SK-N-SH (cell line): Measurements from ENCODE around the gene KRTAP5-9. TPM values are rescaled to one million over a fixed set of nuclear protein-coding genes. Genes with fewer than 3 reads are reported as not detected.
"Not testable (repeated sequence)": the region's sequence is repeated elsewhere in the genome, so short reads cannot be mapped to it uniquely, and the experiment has no call there.

Experiments
- CTCF ChIA-PET: fragments of 300-600, 350-600 bp; formaldehyde crosslinking; extraction: SDS; loops from one replicate; lab custom pipeline; 2021; lab: Yijun Ruan, JAX
- POLR2A ChIA-PET: fragments of 350-600 bp; sonication (Branson Sonifier 250); formaldehyde crosslinking; extraction: SDS; loops from one replicate; lab custom pipeline; 2020; ENCODE audit warnings: antibody characterized with exemption, inconsistent platforms; lab: Yijun Ruan, JAX
- DNase-seq: peaks from one replicate; pipeline ENCODE4 v3.0.0; 2012
- H2AFZ ChIP-seq: fragments of 200-600 bp; sonication (generic); 2 replicates; pipeline ENCODE4 v1.8.1; 2016; ENCODE audit warnings: antibody characterized with exemption, mild to moderate bottlenecking, low read depth
- H3F3A ChIP-seq: fragments of 200-600 bp; sonication (generic); replicated peaks from 2 replicates; pipeline ENCODE3; 2016; ENCODE audit warnings: antibody characterized with exemption, mild to moderate bottlenecking; ENCODE audit not compliant: insufficient read depth
- H3K27ac ChIP-seq, 2 experiments: fragments of 200-500 bp in 1 of 2; fragments of 200-600 bp in 1 of 2; sonication (Bioruptor generic) in 1 of 2; sonication (generic), shearing (Covaris generic) in 1 of 2; 2 replicates each; pipeline versions ENCODE4 v1.5.1 to v1.6.1; 2014 to 2016; ENCODE audit warnings: low read depth in 2 of 2, inconsistent platforms in 1 of 2, low read length in 1 of 2, mild to moderate bottlenecking in 1 of 2, mixed read lengths in 1 of 2
- H3K27me3 ChIP-seq: fragments of 200-600 bp; sonication (generic), shearing (Covaris generic); 2 replicates; pipeline ENCODE4 v1.6.1; 2016; ENCODE audit warnings: mixed run types; ENCODE audit not compliant: insufficient read depth
- H3K36me3 ChIP-seq, 2 experiments: fragments of 200-500 bp in 1 of 2; fragments of 200-600 bp in 1 of 2; sonication (Bioruptor generic) in 1 of 2; sonication (generic) in 1 of 2; replicated peaks in 1 of 2; 2 replicates each; pipeline versions ENCODE3 to v1.5.1; 2014 to 2016; ENCODE audit warnings: low read length in 1 of 2, mild to moderate bottlenecking in 1 of 2; ENCODE audit not compliant: insufficient read depth in 2 of 2, control insufficient read depth in 1 of 2
- H3K4me1 ChIP-seq, 2 experiments: fragments of 200-500 bp in 1 of 2; fragments of 200-600 bp in 1 of 2; sonication (Bioruptor generic) in 1 of 2; sonication (generic), shearing (Covaris generic) in 1 of 2; 2 replicates each; pipeline versions ENCODE4 v1.5.1 to v1.6.1; 2014 to 2016; ENCODE audit warnings: low read depth in 1 of 2, low read length in 1 of 2, mixed run types in 1 of 2; ENCODE audit not compliant: insufficient read depth in 2 of 2, control insufficient read depth in 1 of 2
- H3K4me2 ChIP-seq: fragments of 200-600 bp; sonication (generic), shearing (Covaris generic); 2 replicates; pipeline ENCODE4 v1.6.1; 2017; ENCODE audit warnings: mixed run types
- H3K4me3 ChIP-seq, 2 experiments: fragments of 200-500 bp in 1 of 2; fragments of 200-600 bp in 1 of 2; sonication (Bioruptor generic) in 1 of 2; sonication (generic), shearing (Covaris generic) in 1 of 2; 2 replicates each; pipeline versions ENCODE4 v1.5.1 to v1.8.1; 2014 to 2016; ENCODE audit warnings: low read depth in 2 of 2, inconsistent platforms in 1 of 2, low read length in 1 of 2, mild to moderate bottlenecking in 1 of 2, mixed read lengths in 1 of 2, moderate library complexity in 1 of 2
- H3K79me2 ChIP-seq: fragments of 200-600 bp; sonication (generic); 2 replicates; pipeline ENCODE4 v1.8.1; 2017; ENCODE audit warnings: mild to moderate bottlenecking; ENCODE audit not compliant: insufficient read depth
- H3K9ac ChIP-seq: fragments of 200-600 bp; sonication (generic); 2 replicates; pipeline ENCODE4 v1.6.1; 2017; ENCODE audit warnings: mixed run types
- H3K9me2 ChIP-seq: fragments of 200-600 bp; sonication (generic); 2 replicates; pipeline ENCODE4 v1.6.1; 2017; ENCODE audit warnings: mixed run types
- H3K9me3 ChIP-seq: fragments of 200-600 bp; sonication (generic); 2 replicates; pipeline ENCODE4 v1.6.1; 2017; ENCODE audit warnings: mixed run types, mild to moderate bottlenecking, moderate library complexity
- H4K20me1 ChIP-seq: fragments of 200-600 bp; sonication (generic); 2 replicates; pipeline ENCODE4 v1.6.1; 2017; ENCODE audit warnings: mild to moderate bottlenecking, mixed run types; ENCODE audit not compliant: insufficient read depth
- ELF1 ChIP-seq: IDR thresholded peaks from 2 replicates; pipeline ENCODE4 v1.4.0; 2012
- EP300 ChIP-seq, 2 experiments: IDR thresholded peaks; 2 replicates each; pipeline versions ENCODE4 v1.4.0 to v1.6.1; 2012; ENCODE audit warnings: borderline replicate concordance in 1 of 2, low read depth in 1 of 2, low read length in 1 of 2
- EZH2phosphoT487 ChIP-seq: fragments of 200-600 bp; sonication (generic); IDR thresholded peaks from 2 replicates; pipeline ENCODE4 v1.6.1; 2017; ENCODE audit warnings: low read depth, mixed run types, mild to moderate bottlenecking, antibody characterized with exemption, moderate library complexity, borderline replicate concordance
- FOXJ3 ChIP-seq: sonication (generic); formaldehyde crosslinking; IDR thresholded peaks from 2 replicates; pipeline ENCODE4 v1.5.1; 2020; ENCODE audit warnings: mild to moderate bottlenecking, missing genetic modification reagents
- FOXM1 ChIP-seq: IDR thresholded peaks from 2 replicates; pipeline ENCODE4 v1.4.0; 2012; ENCODE audit warnings: low read depth, mild to moderate bottlenecking
- GATA2 ChIP-seq: sonication (generic); formaldehyde crosslinking; IDR thresholded peaks from 2 replicates; pipeline ENCODE4 v1.5.0; 2020; ENCODE audit warnings: mild to moderate bottlenecking, missing genetic modification reagents
- MEF2A ChIP-seq: IDR thresholded peaks from 2 replicates; pipeline ENCODE4 v1.4.0; 2012; ENCODE audit warnings: low read depth, borderline replicate concordance
- NFIC ChIP-seq: IDR thresholded peaks from 2 replicates; pipeline ENCODE4 v1.4.0; 2012; ENCODE audit warnings: borderline replicate concordance
- POLR2AphosphoS5 ChIP-seq: IDR thresholded peaks from 2 replicates; pipeline ENCODE4 v1.6.1; 2012; ENCODE audit warnings: low read depth, low read length
- RAD21 ChIP-seq: IDR thresholded peaks from 2 replicates; pipeline ENCODE4 v1.6.1; 2012; ENCODE audit warnings: mild to moderate bottlenecking, low read length
- RCOR1 ChIP-seq: fragments of 150-350 bp; IDR thresholded peaks from 2 replicates; pipeline ENCODE4 v1.6.1; 2017; ENCODE audit warnings: antibody characterized with exemption, low read length
- RFX5 ChIP-seq: IDR thresholded peaks from 2 replicates; pipeline ENCODE4 v1.6.1; 2012; ENCODE audit warnings: mild to moderate bottlenecking, improper control_type of control experiment, low read length
- TAF1 ChIP-seq: IDR thresholded peaks from 2 replicates; pipeline ENCODE4 v1.6.1; 2012; ENCODE audit warnings: low read depth, mild to moderate bottlenecking, low read length, moderate library complexity, borderline replicate concordance
- TEAD4 ChIP-seq: IDR thresholded peaks from 2 replicates; pipeline ENCODE4 v1.4.0; 2012; ENCODE audit warnings: mild to moderate bottlenecking, borderline replicate concordance; ENCODE audit not compliant: insufficient read depth
- YY1 ChIP-seq: IDR thresholded peaks from 2 replicates; pipeline ENCODE4 v1.4.0; 2012; ENCODE audit warnings: low read depth, mild to moderate bottlenecking
- ZBTB33 ChIP-seq: IDR thresholded peaks from 2 replicates; pipeline ENCODE4 v1.4.0; 2012; ENCODE audit warnings: low read depth, borderline replicate concordance
- WGBS: methylation state at CpG from one replicate; pipeline ENCODE4 v1.1.6; 2017; ENCODE audit warnings: low lambda C conversion rate; 5-methylcytosine and 5-hydroxymethylcytosine counted together
- polyA plus RNA-seq, 3 experiments: library from polyadenylated mRNA; depleted of rRNA; stranded (reverse); fragments of >200 nt; gene quantifications; 2 replicates each; pipeline ENCODE4 v1.2.3, GENCODE V29; 2012
- TF ChIP-seq, protein P1 (sequence below): IDR thresholded peaks from 2 replicates; pipeline ENCODE4 v1.4.0; 2012; ENCODE audit warnings: low read depth

KRTAP5-9 gene
- polyA plus RNA-seq, 1 of the 3 experiments (the other 2 are of a cell fraction) = not detected

- TF ChIP-seq ZBTB33 = no peak
- TF ChIP-seq NFIC = no peak
- TF ChIP-seq FOXM1 = no peak
- no peak for TF ChIP-seq YY1
- no peak for TF ChIP-seq MEF2A
- no peak for TF ChIP-seq RCOR1
- TF ChIP-seq TAF1 = no peak
- TF ChIP-seq EZH2phosphoT487 = no peak
- no peak for TF ChIP-seq ELF1
- TF ChIP-seq RFX5 = no peak
- no peak for TF ChIP-seq FOXJ3 (CRISPR knock-in tag)
- no peak for TF ChIP-seq POLR2AphosphoS5
- TF ChIP-seq, protein P1, sequence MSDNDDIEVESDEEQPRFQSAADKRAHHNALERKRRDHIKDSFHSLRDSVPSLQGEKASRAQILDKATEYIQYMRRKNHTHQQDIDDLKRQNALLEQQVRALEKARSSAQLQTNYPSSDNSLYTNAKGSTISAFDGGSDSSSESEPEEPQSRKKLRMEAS = no peak
- TF ChIP-seq TEAD4 = no peak
Observed at GRCh38 chr11:71538666-71538990, 9.6 kb upstream of the KRTAP5-9 start (continued).

GRCh38 chr11:71539017-71539416 lies 9.2 kb upstream of the KRTAP5-9 start:
- DNase-seq = no peak
- H2AFZ ChIP-seq = no peak overlapping the region
- 32% methylated on average over 11 of the region's 11 CpGs for WGBS

GRCh38 chr11:71539971-71540370 lies 8.2 kb upstream of the KRTAP5-9 start:
- H3K79me2 ChIP-seq, H3K27me3 ChIP-seq, H3K4me2 ChIP-seq, H3F3A ChIP-seq, H3K36me3 ChIP-seq, H3K9me3 ChIP-seq, CTCF ChIA-PET, H3K9me2 ChIP-seq, H3K27ac ChIP-seq, DNase-seq, H3K4me3 ChIP-seq, H3K9ac ChIP-seq, H3K4me1 ChIP-seq, POLR2A ChIA-PET, H2AFZ ChIP-seq, H4K20me1 ChIP-seq: not testable (repeated sequence)
- 67% methylated on average over 10 of the region's 11 CpGs for WGBS

More at GRCh38 chr11:71539017-71539416, 9.2 kb upstream of the KRTAP5-9 start:
- H3K27ac ChIP-seq = no peak overlapping the region
- POLR2A ChIA-PET = no interaction called here
- no peaks in the 10 kb centered on the region for H4K20me1 ChIP-seq
- no peaks in the 10 kb centered on the region for H3K79me2 ChIP-seq
- H3K4me1 ChIP-seq = peaks cover 0 to 10% of the 10 kb centered on the region in 2 experiments; a peak in 1 of 4 replicates
- H3K27me3 ChIP-seq = no peaks in the 10 kb centered on the region
- no peaks in the 10 kb centered on the region for H3K9me2 ChIP-seq
- no peak overlapping the region for H3K4me2 ChIP-seq
- no peak overlapping the region for H3K4me3 ChIP-seq
- CTCF ChIA-PET = no interaction called here
- H3K9ac ChIP-seq = no peak overlapping the region
- no peaks in the 10 kb centered on the region for H3K36me3 ChIP-seq
- H3K9me3 ChIP-seq = no peaks in the 10 kb centered on the region
- no peaks in the 10 kb centered on the region for H3F3A ChIP-seq
- TF ChIP-seq EP300 (IDR thresholded peaks at IDR 0.05; ENCODE audit: borderline replicate concordance in 1 of 2, low read depth in 1 of 2, low read length in 1 of 2) = no peak
- TF ChIP-seq GATA2 (CRISPR knock-in tag) = no peak
- TF ChIP-seq TEAD4 = no peak
- TF ChIP-seq, protein P1 = no peak
- TF ChIP-seq RAD21 = no peak
- TF ChIP-seq TAF1 = no peak
- TF ChIP-seq, all 33 proteins: peak for 0

- DNase-seq, H3F3A ChIP-seq, H3K4me3 ChIP-seq, H3K4me2 ChIP-seq, H3K9ac ChIP-seq, H2AFZ ChIP-seq, POLR2A ChIA-PET, H4K20me1 ChIP-seq, H3K4me1 ChIP-seq, H3K79me2 ChIP-seq, H3K27ac ChIP-seq, H3K36me3 ChIP-seq, H3K9me2 ChIP-seq, H3K9me3 ChIP-seq, H3K27me3 ChIP-seq: not testable (repeated sequence)
- CTCF ChIA-PET = interaction anchor here (1.0 kb wide), 1 partner anchor 22 kb away, joined by 3 read pairs; no protein-coding TSS in a partner anchor
- 31% methylated on average over 9 of the region's 9 CpGs for WGBS
Observed at GRCh38 chr11:71540521-71541304, 7.5 kb upstream of the KRTAP5-9 start.
